Fibroblast of villous mesenchyme (primary cell): Measurements from ENCODE around the gene COL1A1. TPM values are rescaled to one million over a fixed set of nuclear protein-coding genes. Genes with fewer than 3 reads are reported as not detected.

Experiments used
- DNase-seq: peaks from one replicate; pipeline ENCODE4 v3.0.0-alpha.2; 2010; ENCODE audit warnings: low read depth
- H3K4me3 ChIP-seq: 2 replicates; pipeline ENCODE4 v1.5.1; 2011; ENCODE audit warnings: low read depth, mild to moderate bottlenecking, low read length
- total RNA-seq: library from RNA; depleted of rRNA; stranded (reverse); fragments of >200 nt; gene quantifications from 2 replicates; pipeline ENCODE4 v1.2.3, GENCODE V29; 2012
- TF ChIP-seq, protein P1 (sequence below): IDR thresholded peaks from 2 replicates; pipeline ENCODE4 v1.5.1; 2012; ENCODE audit warnings: low read depth, mild to moderate bottlenecking, low read length; ENCODE audit not compliant: insufficient read depth

COL1A1 gene
- total RNA-seq, 1 donor = 2,749 TPM

DNA sequence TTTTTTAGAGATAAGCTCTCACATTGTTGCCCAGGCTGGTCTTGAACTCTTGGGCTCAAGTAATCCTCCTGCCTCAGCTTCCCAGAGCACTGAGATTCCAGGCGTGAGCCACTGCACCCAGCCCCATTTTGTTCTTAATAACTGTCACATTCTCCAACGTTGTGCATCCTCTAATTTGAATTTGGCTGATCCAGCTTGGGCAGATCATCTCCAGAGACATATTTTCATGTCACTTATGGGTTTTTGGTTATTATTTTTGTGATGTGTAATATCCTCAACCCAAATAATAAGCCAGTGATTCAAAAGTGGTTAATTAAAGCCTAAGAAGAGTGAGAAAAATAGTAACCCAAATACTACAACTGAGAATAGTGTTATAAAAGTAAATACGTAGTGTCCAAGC is 16.2 kb upstream of the COL1A1 start:
- DNase-seq = no peak
- H3K4me3 ChIP-seq = no peak overlapping the region
- TF ChIP-seq, protein P1, sequence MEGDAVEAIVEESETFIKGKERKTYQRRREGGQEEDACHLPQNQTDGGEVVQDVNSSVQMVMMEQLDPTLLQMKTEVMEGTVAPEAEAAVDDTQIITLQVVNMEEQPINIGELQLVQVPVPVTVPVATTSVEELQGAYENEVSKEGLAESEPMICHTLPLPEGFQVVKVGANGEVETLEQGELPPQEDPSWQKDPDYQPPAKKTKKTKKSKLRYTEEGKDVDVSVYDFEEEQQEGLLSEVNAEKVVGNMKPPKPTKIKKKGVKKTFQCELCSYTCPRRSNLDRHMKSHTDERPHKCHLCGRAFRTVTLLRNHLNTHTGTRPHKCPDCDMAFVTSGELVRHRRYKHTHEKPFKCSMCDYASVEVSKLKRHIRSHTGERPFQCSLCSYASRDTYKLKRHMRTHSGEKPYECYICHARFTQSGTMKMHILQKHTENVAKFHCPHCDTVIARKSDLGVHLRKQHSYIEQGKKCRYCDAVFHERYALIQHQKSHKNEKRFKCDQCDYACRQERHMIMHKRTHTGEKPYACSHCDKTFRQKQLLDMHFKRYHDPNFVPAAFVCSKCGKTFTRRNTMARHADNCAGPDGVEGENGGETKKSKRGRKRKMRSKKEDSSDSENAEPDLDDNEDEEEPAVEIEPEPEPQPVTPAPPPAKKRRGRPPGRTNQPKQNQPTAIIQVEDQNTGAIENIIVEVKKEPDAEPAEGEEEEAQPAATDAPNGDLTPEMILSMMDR = no peak

GRCh38 chr17:50214976-50215760 is 13.7 kb upstream of the COL1A1 start:
- peak; percentile 91 for DNase-seq
- H3K4me3 ChIP-seq = no peak overlapping the region
- TF ChIP-seq, protein P1 = no peak

DNA sequence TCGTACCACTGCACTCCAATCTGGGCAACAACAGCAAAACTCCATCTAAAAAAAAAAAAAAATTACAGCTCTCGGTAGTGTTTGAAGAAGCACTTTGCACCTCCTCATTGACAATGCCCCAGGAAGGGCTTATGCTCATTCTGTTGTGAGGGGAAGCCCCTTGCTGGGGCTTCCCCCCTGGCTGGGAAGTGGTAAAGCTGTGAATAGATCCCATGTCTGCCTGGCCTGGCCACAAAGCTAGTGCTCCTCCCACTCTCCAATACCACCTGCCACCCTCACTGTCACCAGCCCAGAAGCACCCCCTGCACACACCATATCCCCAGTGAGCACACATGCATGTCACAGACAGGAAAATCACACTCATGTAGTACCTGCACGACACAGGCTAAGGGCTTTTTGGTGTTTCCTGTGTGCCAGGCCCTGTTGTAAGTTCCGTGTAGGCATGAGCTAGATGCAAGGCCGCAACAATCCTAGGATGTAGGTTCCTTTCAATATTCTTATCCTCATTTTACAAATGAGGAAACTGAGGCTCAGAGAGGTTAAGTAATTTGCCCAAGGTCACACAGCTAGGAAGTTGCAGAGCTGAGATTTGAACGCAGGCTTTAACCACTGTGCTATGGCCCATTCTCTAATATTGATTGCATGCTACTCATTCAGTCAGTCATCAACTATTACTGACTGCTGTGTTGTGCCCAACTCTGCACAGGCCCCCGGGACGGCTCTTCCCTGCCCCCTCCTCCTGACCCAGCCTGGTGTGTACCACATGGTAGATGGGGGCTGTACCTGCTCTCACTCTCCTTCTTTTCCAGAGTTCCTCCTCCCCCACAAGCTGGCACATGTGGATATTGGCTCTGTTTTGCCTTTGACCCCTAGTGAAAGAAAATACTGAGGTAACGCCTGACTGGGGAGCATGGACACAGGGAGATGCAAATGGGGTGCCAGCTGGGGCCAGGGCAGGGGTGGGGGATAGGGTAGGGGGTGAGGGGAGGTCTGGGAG is 11.9 kb upstream of the COL1A1 start:
- TF ChIP-seq, protein P1 = no peak
- DNase-seq = no peak
- H3K4me3 ChIP-seq = no peak overlapping the region

DNA sequence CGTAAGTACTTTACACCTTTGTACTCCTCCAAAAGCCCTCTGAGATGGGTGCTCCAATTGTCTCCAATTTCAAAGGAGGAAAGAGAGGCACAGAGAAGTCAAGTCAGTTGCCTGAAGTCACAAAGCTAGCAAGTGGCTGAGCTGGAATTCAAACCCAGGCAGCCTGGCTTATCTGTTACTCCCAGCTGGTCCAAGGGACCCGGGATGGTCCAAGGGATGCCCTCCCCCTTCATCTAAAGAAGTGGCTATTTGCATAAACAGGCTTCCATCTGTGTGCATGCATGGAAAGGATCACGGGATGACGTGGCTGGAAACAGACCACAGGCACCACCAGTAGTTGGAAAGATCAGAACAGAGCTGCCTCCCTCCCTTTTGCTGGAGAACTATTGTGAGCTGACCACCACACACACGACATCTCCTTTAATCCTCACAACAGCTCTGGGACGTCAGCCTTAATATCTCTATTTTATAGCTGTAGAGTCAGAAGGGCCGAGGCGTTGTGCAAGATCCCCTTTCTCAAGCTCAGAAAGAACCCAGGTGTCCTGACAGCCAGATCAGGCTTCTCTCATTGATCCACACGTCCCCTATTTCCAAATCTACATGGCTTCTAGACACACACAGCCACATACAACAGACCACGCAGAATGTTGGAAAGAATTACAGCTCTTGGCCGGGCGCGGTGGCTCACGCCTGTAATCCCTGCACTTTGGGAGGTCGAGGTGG is 10.9 kb upstream of the COL1A1 start:
- peak; percentile 99 for DNase-seq
- peak overlapping the region; percentile 34 for H3K4me3 ChIP-seq
- TF ChIP-seq, protein P1 = no peak

- peak; percentile 75 for DNase-seq
- H3K4me3 ChIP-seq = peak overlapping the region; percentile 34
- TF ChIP-seq, protein P1 = no peak
Observed at GRCh38 chr17:50211249-50212120, 10.1 kb upstream of the COL1A1 start.
